ENCODE measurements around the gene MRNIP.

MRNIP gene

GRCh38 chr5:179824745-179825112 is 33.9 kb downstream of the MRNIP start:
- POLR2A ChIA-PET (ENCODE audit: low non-redundant PET), result no interaction called here

DNA sequence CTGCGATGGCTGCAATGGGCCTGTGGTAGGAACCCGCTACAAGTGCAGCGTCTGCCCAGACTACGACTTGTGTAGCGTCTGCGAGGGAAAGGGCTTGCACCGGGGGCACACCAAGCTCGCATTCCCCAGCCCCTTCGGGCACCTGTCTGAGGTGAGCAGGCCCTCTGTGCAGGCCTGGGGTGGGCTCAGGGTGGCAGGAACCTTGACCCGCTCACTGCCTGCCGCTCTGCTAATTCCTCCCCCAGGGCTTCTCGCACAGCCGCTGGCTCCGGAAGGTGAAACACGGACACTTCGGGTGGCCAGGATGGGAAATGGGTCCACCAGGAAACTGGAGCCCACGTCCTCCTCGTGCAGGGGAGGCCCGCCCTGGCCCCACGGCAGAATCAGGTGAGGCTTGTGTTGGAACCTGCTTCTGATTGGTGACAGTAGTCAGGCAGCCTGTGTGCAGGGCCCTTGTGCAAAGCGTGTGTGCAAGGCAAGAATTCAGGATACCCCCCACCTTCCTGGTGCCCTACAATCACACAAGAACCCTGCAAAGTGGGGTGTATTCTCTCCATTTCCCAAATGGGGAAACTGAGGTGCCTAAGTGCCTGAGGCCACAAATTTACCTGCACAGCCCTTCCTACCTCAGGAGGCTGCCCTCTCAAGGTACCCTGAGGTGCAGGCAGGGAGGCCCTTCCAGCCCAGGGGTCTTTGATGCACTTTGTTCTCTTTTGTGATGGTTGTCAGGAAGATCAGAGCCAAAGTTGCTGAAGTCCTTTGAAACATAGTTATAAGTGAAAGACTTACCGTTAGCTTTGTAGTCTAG is 34.5 kb downstream of the MRNIP start:
- TF ChIP-seq, protein P1, sequence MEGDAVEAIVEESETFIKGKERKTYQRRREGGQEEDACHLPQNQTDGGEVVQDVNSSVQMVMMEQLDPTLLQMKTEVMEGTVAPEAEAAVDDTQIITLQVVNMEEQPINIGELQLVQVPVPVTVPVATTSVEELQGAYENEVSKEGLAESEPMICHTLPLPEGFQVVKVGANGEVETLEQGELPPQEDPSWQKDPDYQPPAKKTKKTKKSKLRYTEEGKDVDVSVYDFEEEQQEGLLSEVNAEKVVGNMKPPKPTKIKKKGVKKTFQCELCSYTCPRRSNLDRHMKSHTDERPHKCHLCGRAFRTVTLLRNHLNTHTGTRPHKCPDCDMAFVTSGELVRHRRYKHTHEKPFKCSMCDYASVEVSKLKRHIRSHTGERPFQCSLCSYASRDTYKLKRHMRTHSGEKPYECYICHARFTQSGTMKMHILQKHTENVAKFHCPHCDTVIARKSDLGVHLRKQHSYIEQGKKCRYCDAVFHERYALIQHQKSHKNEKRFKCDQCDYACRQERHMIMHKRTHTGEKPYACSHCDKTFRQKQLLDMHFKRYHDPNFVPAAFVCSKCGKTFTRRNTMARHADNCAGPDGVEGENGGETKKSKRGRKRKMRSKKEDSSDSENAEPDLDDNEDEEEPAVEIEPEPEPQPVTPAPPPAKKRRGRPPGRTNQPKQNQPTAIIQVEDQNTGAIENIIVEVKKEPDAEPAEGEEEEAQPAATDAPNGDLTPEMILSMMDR (conservative IDR thresholded peaks at IDR 0.05; ENCODE audit: low read depth), result no peak
- DNase-seq (ENCODE audit: low spot score), result no peak
- peak overlapping the region; percentile 66 for H3K27ac ChIP-seq
- POLR2A ChIA-PET (ENCODE audit: low non-redundant PET), result no interaction called here
- CTCF ChIA-PET, result no interaction called here

More at GRCh38 chr5:179824745-179825112, 33.9 kb downstream of the MRNIP start:
- DNase-seq (ENCODE audit: low spot score), result no peak
- CTCF ChIA-PET, result no interaction called here
- H3K27ac ChIP-seq, result peak overlapping the region; percentile 66
- TF ChIP-seq, protein P1 (conservative IDR thresholded peaks at IDR 0.05; ENCODE audit: low read depth), result no peak

DNA sequence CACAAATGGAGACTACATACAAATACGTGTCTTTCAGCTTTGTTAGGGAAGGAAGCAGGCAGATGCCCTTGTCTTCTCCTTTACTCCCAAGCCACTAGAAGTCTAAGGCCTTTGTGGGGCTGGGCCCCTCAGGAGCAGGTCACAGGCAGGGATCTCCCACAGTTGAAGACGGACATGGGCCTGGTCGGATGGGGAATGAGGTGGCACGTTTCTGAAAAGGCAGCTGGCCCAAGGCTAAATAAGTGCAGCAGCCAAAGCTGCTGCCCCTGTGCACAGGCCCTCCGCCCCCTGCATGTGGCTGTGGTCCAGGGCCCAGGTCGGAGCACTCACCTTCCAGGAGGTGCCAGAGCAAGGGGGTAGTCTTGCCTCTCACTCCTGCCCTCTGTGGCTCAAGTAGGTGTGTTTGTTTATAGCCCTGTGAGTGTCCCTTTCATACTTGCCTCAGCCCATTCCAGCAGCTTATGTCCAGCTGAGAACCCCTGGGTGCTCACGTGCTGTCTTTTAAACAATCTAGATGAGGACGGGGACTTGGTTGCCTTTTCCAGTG is 36.1 kb downstream of the MRNIP start:
- ChIA-PET POLR2A (ENCODE audit: low non-redundant PET) (interaction anchor here (0.7 kb wide), 2 partner anchors 8 to 15 kb away, joined by 3 to 4 read pairs; no protein-coding TSS in a partner anchor), CTCF (interaction anchor here (0.5 to 1.0 kb wide), 5 partner anchors 10 to 550 kb away, joined by 3 to 6 read pairs (median 3); no protein-coding TSS in a partner anchor)
- no peak for DNase-seq (ENCODE audit: low spot score)
- H3K27ac ChIP-seq, result peak overlapping the region; percentile 66
- TF ChIP-seq, protein P1 (conservative IDR thresholded peaks at IDR 0.05; ENCODE audit: low read depth), result no peak

- H3K27ac ChIP-seq, result peak overlapping the region; percentile 95
- ChIA-PET POLR2A (ENCODE audit: low non-redundant PET) (interaction anchor here (0.7 kb wide), 2 partner anchors 9 to 15 kb away, joined by 3 to 4 read pairs; no protein-coding TSS in a partner anchor), CTCF (interaction anchor here (0.5 to 0.7 kb wide), 4 partner anchors 11 to 550 kb away, joined by 3 to 6 read pairs (median 4); no protein-coding TSS in a partner anchor)
- TF ChIP-seq, protein P1 (conservative IDR thresholded peaks at IDR 0.05; ENCODE audit: low read depth), result no peak
- no peak for DNase-seq (ENCODE audit: low spot score)
These were observed 36.6 kb downstream of the MRNIP start for GRCh38 chr5:179822059-179822432.

- peak overlapping the region; percentile 95 for H3K27ac ChIP-seq
- ChIA-PET POLR2A (ENCODE audit: low non-redundant PET) (interaction anchor here (0.7 to 0.8 kb wide), 3 partner anchors 9 to 25 kb away, joined by 3 to 4 read pairs (median 4); no protein-coding TSS in a partner anchor), CTCF (interaction anchor here (0.6 to 0.7 kb wide), 3 partner anchors 58 to 549 kb away, joined by 3 to 6 read pairs (median 4); no protein-coding TSS in a partner anchor)
- TF ChIP-seq, protein P1 (conservative IDR thresholded peaks at IDR 0.05; ENCODE audit: low read depth), result no peak
- peak; percentile 97 for DNase-seq (ENCODE audit: low spot score)
These were observed 37.1 kb downstream of the MRNIP start for GRCh38 chr5:179821298-179822058.

Measured in RWPE1 (cell line).